Gastrocnemius medialis (tissue), 4 donors: ENCODE measurements around the gene PRC1.

Source experiments
- CTCF ChIP-seq, 5 experiments: fragments of 450-650 bp in 3 of 5; fragments of 200-600 bp in 2 of 5; sonication (generic) in 2 of 5; IDR thresholded peaks in 4 of 5; conservative IDR thresholded peaks in 1 of 5; 1 replicate in 4 of 5; 2 replicates in 1 of 5; pipeline ENCODE4 v1.5.1; 2016 to 2019; ENCODE audit warnings: antibody characterized with exemption in 5 of 5, mild to moderate bottlenecking in 3 of 5, moderate library complexity in 3 of 5
- POLR2A ChIP-seq, 2 donors: fragments of 450-650 bp; IDR thresholded peaks; one replicate each; pipeline ENCODE4 v1.6.1; 2017; ENCODE audit warnings: antibody characterized with exemption in 2 of 2, mild to moderate bottlenecking in 2 of 2, moderate library complexity in 2 of 2

GRCh38 chr15:91031796-91032195, 37.5 kb upstream of the PRC1 start:
- TF ChIP-seq CTCF (IDR thresholded peaks at IDR 0.05 in 4 of 5, conservative IDR thresholded peaks at IDR 0.05 in 1 of 5) (no peak), POLR2A (IDR thresholded peaks at IDR 0.05) (no peak)
